CD4-positive, alpha-beta T cell treated with Interleukin-6 at 100 ng/mL for 8 hours (primary cell): ENCODE results near the gene EXOC1L.
"Not testable (repeated sequence)": the region's sequence is repeated elsewhere in the genome, so short reads cannot be mapped to it uniquely, and the experiment has no call there.

ENCODE experiments used
- DNase-seq: peaks from one replicate; pipeline ENCODE4 v3.0.0-alpha.2; 2020; ENCODE audit warnings: mixed read lengths, low spot score

EXOC1L gene

GRCh38 chr4:55838356-55838755 lies 18.8 kb downstream of the EXOC1L start:
- no peak for DNase-seq

GRCh38 chr4:55838952-55839351 lies 19.4 kb downstream of the EXOC1L start:
- DNase-seq = no peak

- no peak for DNase-seq
These were observed 21.4 kb downstream of the EXOC1L start for GRCh38 chr4:55840956-55841355.

GRCh38 chr4:55841373-55842239 lies 22.0 kb downstream of the EXOC1L start:
- not testable (repeated sequence) for DNase-seq

GRCh38 chr4:55842312-55842711 lies 22.7 kb downstream of the EXOC1L start:
- DNase-seq = not testable (repeated sequence)

GRCh38 chr4:55849724-55850123 lies 30.1 kb downstream of the EXOC1L start:
- DNase-seq = no peak

- peak; percentile 40 for DNase-seq
These were observed 32.3 kb downstream of the EXOC1L start for GRCh38 chr4:55851885-55852284.

- DNase-seq = peak; percentile 96
These were observed 34.0 kb downstream of the EXOC1L start, which contains the start of gene EXOC1 for GRCh38 chr4:55853484-55854046. Gene EXOC1 (plus strand): TSS chr4:55853648. CDS start chr4:55858324, 4,676 bp downstream.

GRCh38 chr4:55854129-55854528 lies 34.5 kb downstream of the EXOC1L start:
- DNase-seq = no peak

GRCh38 chr4:55857586-55857985 lies 38.0 kb downstream of the EXOC1L start:
- no peak for DNase-seq

- no peak for DNase-seq
These were observed 40.1 kb downstream of the EXOC1L start for GRCh38 chr4:55859711-55860110.

- no peak for DNase-seq
These were observed 45.1 kb downstream of the EXOC1L start for GRCh38 chr4:55864577-55865223.

- DNase-seq = no peak
These were observed 45.7 kb downstream of the EXOC1L start for GRCh38 chr4:55865228-55865806.

GRCh38 chr4:55866290-55866907 lies 46.8 kb downstream of the EXOC1L start:
- peak; percentile 37 for DNase-seq

GRCh38 chr4:55866973-55867574 lies 47.5 kb downstream of the EXOC1L start:
- DNase-seq = peak; percentile 61

- DNase-seq = no peak
These were observed 49.0 kb downstream of the EXOC1L start for GRCh38 chr4:55868581-55869090.

- no peak for DNase-seq
These were observed 51.8 kb downstream of the EXOC1L start for GRCh38 chr4:55871299-55871800.

GRCh38 chr4:55874831-55875230 lies 55.2 kb downstream of the EXOC1L start:
- DNase-seq = no peak

GRCh38 chr4:55876387-55876786 lies 56.8 kb downstream of the EXOC1L start:
- DNase-seq = no peak

GRCh38 chr4:55879224-55879623 lies 59.6 kb downstream of the EXOC1L start:
- DNase-seq = no peak

GRCh38 chr4:55880652-55881280 lies 61.2 kb downstream of the EXOC1L start:
- DNase-seq = no peak
